GM19043 (cell line): ENCODE data around the gene CBFA2T3.

Source experiments
- ATAC-seq: cut with Tn5 transposase; IDR thresholded peaks from one replicate; pipeline ENCODE4 v1.9.1; 2021; ENCODE audit warnings: low read depth; ENCODE audit not compliant: unreplicated experiment

CBFA2T3 gene

GRCh38 chr16:88830783-88831182 lies 146.2 kb downstream of the CBFA2T3 start:
- ATAC-seq, result no peak

- no peak for ATAC-seq
These were observed 146.7 kb downstream of the CBFA2T3 start for GRCh38 chr16:88830258-88830657.

- ATAC-seq, result no peak
These were observed 148.3 kb downstream of the CBFA2T3 start for GRCh38 chr16:88828711-88829110.

- ATAC-seq, result no peak
These were observed 149.3 kb downstream of the CBFA2T3 start for GRCh38 chr16:88827727-88828126.

DNA sequence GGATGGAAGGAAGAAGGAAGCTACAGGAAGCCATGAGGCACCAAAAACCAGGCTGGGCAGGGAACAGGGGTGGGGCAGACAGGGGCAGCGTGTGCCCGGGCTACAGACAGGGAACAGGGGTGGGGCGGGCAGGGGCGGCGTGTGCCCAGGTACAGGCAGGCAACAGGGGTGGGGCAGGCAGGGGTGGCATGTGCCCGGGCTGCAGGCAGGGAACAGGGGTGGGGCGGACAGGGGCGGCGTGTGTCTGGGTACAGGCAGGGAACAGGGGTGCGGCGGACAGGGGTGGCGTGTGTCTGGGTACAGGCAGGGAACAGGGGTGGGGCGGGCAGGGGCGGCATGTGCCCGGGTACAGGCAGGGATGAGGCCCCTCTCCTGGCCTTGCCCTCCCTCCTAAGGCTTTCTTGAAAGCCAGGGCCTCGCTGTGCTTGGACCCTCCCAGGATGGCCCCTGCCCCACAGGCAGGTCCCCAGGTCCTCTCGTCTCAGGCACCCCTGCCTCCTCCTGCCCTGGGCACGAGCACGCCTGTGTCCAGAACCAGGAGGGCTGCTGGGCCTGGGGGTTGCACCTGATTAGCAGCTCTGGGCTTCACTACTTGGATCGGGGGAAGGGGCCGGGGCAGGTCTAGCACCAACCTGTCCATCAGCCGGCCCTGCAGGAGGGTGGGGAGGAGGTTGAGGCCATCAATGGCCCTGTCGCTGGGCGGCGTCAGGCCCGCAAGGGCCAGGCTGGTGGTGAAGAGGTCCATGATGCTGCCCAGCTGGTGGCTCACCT lies 150.8 kb downstream of the CBFA2T3 start:
- ATAC-seq, result no peak

- ATAC-seq, result no peak
These were observed 151.9 kb downstream of the CBFA2T3 start for GRCh38 chr16:88825146-88825545.
